ENCODE data around the gene COPZ2.

The COPZ2 gene

GRCh38 chr17:48062273-48062672, 24.7 kb upstream of the COPZ2 start:
- H3K27me3 Mint-ChIP-seq = no peaks in the 10 kb centered on the region
- no peak overlapping the region for H3K27ac Mint-ChIP-seq
- no peaks in the 10 kb centered on the region for H3K9me3 Mint-ChIP-seq
- no peak overlapping the region for H3K4me3 Mint-ChIP-seq
- H3K4me1 Mint-ChIP-seq (ENCODE audit: low read depth) = peaks cover 7% of the 10 kb centered on the region
- peaks cover 62% of the 10 kb centered on the region for H3K36me3 Mint-ChIP-seq (ENCODE audit: low read depth)

- H3K27me3 Mint-ChIP-seq = no peaks in the 10 kb centered on the region
- H3K9me3 Mint-ChIP-seq = no peaks in the 10 kb centered on the region
- H3K4me3 Mint-ChIP-seq = no peak overlapping the region
- H3K36me3 Mint-ChIP-seq (ENCODE audit: low read depth) = peaks cover 73% of the 10 kb centered on the region
- H3K27ac Mint-ChIP-seq = no peak overlapping the region
- peaks cover 23% of the 10 kb centered on the region for H3K4me1 Mint-ChIP-seq (ENCODE audit: low read depth)
Observed at GRCh38 chr17:48060249-48060648, 22.7 kb upstream of the COPZ2 start.

GRCh38 chr17:48059125-48059668, 21.6 kb upstream of the COPZ2 start:
- Mint-ChIP-seq H3K4me1 (ENCODE audit: low read depth) (peaks cover 30% of the 10 kb centered on the region), H3K4me3 (no peak overlapping the region), H3K36me3 (ENCODE audit: low read depth) (peaks cover 69% of the 10 kb centered on the region), H3K9me3 (no peaks in the 10 kb centered on the region), H3K27ac (no peak overlapping the region), H3K27me3 (no peaks in the 10 kb centered on the region)

GRCh38 chr17:48058393-48059124, 21.0 kb upstream of the COPZ2 start:
- Mint-ChIP-seq H3K4me1 (ENCODE audit: low read depth) (peaks cover 36% of the 10 kb centered on the region), H3K4me3 (no peak overlapping the region), H3K9me3 (no peaks in the 10 kb centered on the region), H3K27me3 (no peaks in the 10 kb centered on the region), H3K36me3 (ENCODE audit: low read depth) (peaks cover 69% of the 10 kb centered on the region), H3K27ac (no peak overlapping the region)

GRCh38 chr17:48057626-48058025, 20.0 kb upstream of the COPZ2 start:
- H3K9me3 Mint-ChIP-seq = no peaks in the 10 kb centered on the region
- no peak overlapping the region for H3K4me3 Mint-ChIP-seq
- peaks cover 46% of the 10 kb centered on the region for H3K4me1 Mint-ChIP-seq (ENCODE audit: low read depth)
- peaks cover 73% of the 10 kb centered on the region for H3K36me3 Mint-ChIP-seq (ENCODE audit: low read depth)
- H3K27ac Mint-ChIP-seq = peak overlapping the region; percentile 98
- H3K27me3 Mint-ChIP-seq = no peaks in the 10 kb centered on the region

GRCh38 chr17:48056879-48057278, 19.3 kb upstream of the COPZ2 start:
- Mint-ChIP-seq H3K9me3 (no peaks in the 10 kb centered on the region), H3K4me1 (ENCODE audit: low read depth) (peaks cover 53% of the 10 kb centered on the region), H3K27ac (peak overlapping the region; percentile 98), H3K4me3 (peak overlapping the region; percentile 66), H3K36me3 (ENCODE audit: low read depth) (peaks cover 75% of the 10 kb centered on the region), H3K27me3 (no peaks in the 10 kb centered on the region)

GRCh38 chr17:48056246-48056745, 18.7 kb upstream of the COPZ2 start:
- H3K4me1 Mint-ChIP-seq (ENCODE audit: low read depth) = peaks cover 59% of the 10 kb centered on the region

GRCh38 chr17:48055531-48056245, 18.1 kb upstream of the COPZ2 start:
- Mint-ChIP-seq H3K9me3 (no peaks in the 10 kb centered on the region), H3K27me3 (no peaks in the 10 kb centered on the region), H3K36me3 (ENCODE audit: low read depth) (peaks cover 77% of the 10 kb centered on the region), H3K27ac (peak overlapping the region; percentile 98), H3K4me3 (peak overlapping the region; percentile 66), H3K4me1 (ENCODE audit: low read depth) (peaks cover 63% of the 10 kb centered on the region)

More at GRCh38 chr17:48056246-48056745, 18.7 kb upstream of the COPZ2 start:
- Mint-ChIP-seq H3K4me3 (peak overlapping the region; percentile 66), H3K27ac (peak overlapping the region; percentile 98), H3K27me3 (no peaks in the 10 kb centered on the region), H3K9me3 (no peaks in the 10 kb centered on the region), H3K36me3 (ENCODE audit: low read depth) (peaks cover 75% of the 10 kb centered on the region)

GRCh38 chr17:48054238-48055185, 16.9 kb upstream of the COPZ2 start:
- Mint-ChIP-seq H3K36me3 (ENCODE audit: low read depth) (peaks cover 75% of the 10 kb centered on the region), H3K27me3 (no peaks in the 10 kb centered on the region), H3K27ac (peak overlapping the region; percentile 98), H3K4me3 (peak overlapping the region; percentile 66), H3K9me3 (no peaks in the 10 kb centered on the region), H3K4me1 (ENCODE audit: low read depth) (peaks cover 72% of the 10 kb centered on the region)

- H3K4me1 Mint-ChIP-seq (ENCODE audit: low read depth) = peaks cover 75% of the 10 kb centered on the region
- no peaks in the 10 kb centered on the region for H3K27me3 Mint-ChIP-seq
- peak overlapping the region; percentile 68 for H3K27ac Mint-ChIP-seq
- peak overlapping the region; percentile 47 for H3K4me3 Mint-ChIP-seq
- H3K9me3 Mint-ChIP-seq = no peaks in the 10 kb centered on the region
- H3K36me3 Mint-ChIP-seq (ENCODE audit: low read depth) = peaks cover 69% of the 10 kb centered on the region
Observed at GRCh38 chr17:48053758-48054237, 16.2 kb upstream of the COPZ2 start.

GRCh38 chr17:48052956-48053757, 15.6 kb upstream of the COPZ2 start:
- H3K36me3 Mint-ChIP-seq (ENCODE audit: low read depth) = peaks cover 63% of the 10 kb centered on the region
- H3K4me3 Mint-ChIP-seq = peak overlapping the region; percentile 62

GRCh38 chr17:48051706-48052486, 14.3 kb upstream of the COPZ2 start:
- H3K36me3 Mint-ChIP-seq (ENCODE audit: low read depth) = peaks cover 52% of the 10 kb centered on the region
- peak overlapping the region; percentile 5 for H3K27ac Mint-ChIP-seq

More at GRCh38 chr17:48052956-48053757, 15.6 kb upstream of the COPZ2 start:
- Mint-ChIP-seq H3K9me3 (no peaks in the 10 kb centered on the region), H3K4me1 (ENCODE audit: low read depth) (peaks cover 76% of the 10 kb centered on the region), H3K27me3 (no peaks in the 10 kb centered on the region), H3K27ac (peak overlapping the region; percentile 68)

GRCh38 chr17:48051283-48051682, 13.7 kb upstream of the COPZ2 start:
- Mint-ChIP-seq H3K4me3 (peak overlapping the region; percentile 56), H3K9me3 (no peaks in the 10 kb centered on the region), H3K36me3 (ENCODE audit: low read depth) (peaks cover 52% of the 10 kb centered on the region), H3K27me3 (no peaks in the 10 kb centered on the region), H3K4me1 (ENCODE audit: low read depth) (peaks cover 73% of the 10 kb centered on the region), H3K27ac (no peak overlapping the region)

More at GRCh38 chr17:48051706-48052486, 14.3 kb upstream of the COPZ2 start:
- Mint-ChIP-seq H3K4me3 (peak overlapping the region; percentile 56), H3K9me3 (no peaks in the 10 kb centered on the region), H3K4me1 (ENCODE audit: low read depth) (peaks cover 72% of the 10 kb centered on the region), H3K27me3 (no peaks in the 10 kb centered on the region)

All from stimulated activated naive CD8-positive, alpha-beta T cell treated with anti-CD3 and anti-CD28 coated beads, Interleukin-15, Interleukin-2, amounts not matched to agents 100 ng/mL and 50 ng/mL, for 24 hours (primary cell).